ENCODE measurements around the gene SEMA5A.

The SEMA5A gene

DNA sequence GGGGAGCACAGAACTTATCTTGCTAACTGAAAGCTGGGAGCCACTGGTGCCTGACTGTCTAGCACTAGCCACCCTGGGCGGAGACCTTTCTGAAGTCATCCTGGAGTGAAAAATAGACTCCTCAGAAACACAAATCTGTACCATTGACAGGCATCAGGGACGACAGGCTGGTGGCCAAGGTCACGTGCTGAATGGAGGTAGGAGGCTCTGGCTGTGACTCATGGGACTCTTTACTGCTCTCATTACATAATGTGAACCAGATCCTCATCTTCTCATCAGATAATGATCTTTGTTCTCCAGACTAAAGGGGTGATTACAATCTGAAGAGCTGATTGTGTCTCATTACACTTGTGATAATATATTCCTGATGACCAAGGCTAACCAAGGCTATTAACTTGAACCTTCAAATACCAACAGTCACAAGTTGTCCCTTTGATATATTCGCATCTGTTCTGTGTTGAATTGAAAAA lies 91.8 kb downstream of the SEMA5A start:
- no peak for DNase-seq (ENCODE audit: low read depth in 1 of 2, low spot score in 1 of 2)
- Histone ChIP-seq H3K4me3 (replicated peaks; ENCODE audit: insufficient read depth, low read length) (no peak overlapping the region), H3K27ac (replicated peaks) (no peak overlapping the region), H3K27me3 (ENCODE audit: insufficient read depth, poor library complexity, severe bottlenecking) (no peaks in the 10 kb centered on the region)
- TF ChIP-seq, protein P1, sequence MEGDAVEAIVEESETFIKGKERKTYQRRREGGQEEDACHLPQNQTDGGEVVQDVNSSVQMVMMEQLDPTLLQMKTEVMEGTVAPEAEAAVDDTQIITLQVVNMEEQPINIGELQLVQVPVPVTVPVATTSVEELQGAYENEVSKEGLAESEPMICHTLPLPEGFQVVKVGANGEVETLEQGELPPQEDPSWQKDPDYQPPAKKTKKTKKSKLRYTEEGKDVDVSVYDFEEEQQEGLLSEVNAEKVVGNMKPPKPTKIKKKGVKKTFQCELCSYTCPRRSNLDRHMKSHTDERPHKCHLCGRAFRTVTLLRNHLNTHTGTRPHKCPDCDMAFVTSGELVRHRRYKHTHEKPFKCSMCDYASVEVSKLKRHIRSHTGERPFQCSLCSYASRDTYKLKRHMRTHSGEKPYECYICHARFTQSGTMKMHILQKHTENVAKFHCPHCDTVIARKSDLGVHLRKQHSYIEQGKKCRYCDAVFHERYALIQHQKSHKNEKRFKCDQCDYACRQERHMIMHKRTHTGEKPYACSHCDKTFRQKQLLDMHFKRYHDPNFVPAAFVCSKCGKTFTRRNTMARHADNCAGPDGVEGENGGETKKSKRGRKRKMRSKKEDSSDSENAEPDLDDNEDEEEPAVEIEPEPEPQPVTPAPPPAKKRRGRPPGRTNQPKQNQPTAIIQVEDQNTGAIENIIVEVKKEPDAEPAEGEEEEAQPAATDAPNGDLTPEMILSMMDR (IDR thresholded peaks at IDR 0.05; ENCODE audit: insufficient read depth, low read length) = no peak
- no peak for TF ChIP-seq SPI1 (IDR thresholded peaks at IDR 0.05; ENCODE audit: borderline replicate concordance, low read depth)
- TF ChIP-seq, protein P2, sequence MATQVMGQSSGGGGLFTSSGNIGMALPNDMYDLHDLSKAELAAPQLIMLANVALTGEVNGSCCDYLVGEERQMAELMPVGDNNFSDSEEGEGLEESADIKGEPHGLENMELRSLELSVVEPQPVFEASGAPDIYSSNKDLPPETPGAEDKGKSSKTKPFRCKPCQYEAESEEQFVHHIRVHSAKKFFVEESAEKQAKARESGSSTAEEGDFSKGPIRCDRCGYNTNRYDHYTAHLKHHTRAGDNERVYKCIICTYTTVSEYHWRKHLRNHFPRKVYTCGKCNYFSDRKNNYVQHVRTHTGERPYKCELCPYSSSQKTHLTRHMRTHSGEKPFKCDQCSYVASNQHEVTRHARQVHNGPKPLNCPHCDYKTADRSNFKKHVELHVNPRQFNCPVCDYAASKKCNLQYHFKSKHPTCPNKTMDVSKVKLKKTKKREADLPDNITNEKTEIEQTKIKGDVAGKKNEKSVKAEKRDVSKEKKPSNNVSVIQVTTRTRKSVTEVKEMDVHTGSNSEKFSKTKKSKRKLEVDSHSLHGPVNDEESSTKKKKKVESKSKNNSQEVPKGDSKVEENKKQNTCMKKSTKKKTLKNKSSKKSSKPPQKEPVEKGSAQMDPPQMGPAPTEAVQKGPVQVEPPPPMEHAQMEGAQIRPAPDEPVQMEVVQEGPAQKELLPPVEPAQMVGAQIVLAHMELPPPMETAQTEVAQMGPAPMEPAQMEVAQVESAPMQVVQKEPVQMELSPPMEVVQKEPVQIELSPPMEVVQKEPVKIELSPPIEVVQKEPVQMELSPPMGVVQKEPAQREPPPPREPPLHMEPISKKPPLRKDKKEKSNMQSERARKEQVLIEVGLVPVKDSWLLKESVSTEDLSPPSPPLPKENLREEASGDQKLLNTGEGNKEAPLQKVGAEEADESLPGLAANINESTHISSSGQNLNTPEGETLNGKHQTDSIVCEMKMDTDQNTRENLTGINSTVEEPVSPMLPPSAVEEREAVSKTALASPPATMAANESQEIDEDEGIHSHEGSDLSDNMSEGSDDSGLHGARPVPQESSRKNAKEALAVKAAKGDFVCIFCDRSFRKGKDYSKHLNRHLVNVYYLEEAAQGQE (IDR thresholded peaks at IDR 0.05; ENCODE audit: insufficient replicate concordance, low read depth) = no peak

DNA sequence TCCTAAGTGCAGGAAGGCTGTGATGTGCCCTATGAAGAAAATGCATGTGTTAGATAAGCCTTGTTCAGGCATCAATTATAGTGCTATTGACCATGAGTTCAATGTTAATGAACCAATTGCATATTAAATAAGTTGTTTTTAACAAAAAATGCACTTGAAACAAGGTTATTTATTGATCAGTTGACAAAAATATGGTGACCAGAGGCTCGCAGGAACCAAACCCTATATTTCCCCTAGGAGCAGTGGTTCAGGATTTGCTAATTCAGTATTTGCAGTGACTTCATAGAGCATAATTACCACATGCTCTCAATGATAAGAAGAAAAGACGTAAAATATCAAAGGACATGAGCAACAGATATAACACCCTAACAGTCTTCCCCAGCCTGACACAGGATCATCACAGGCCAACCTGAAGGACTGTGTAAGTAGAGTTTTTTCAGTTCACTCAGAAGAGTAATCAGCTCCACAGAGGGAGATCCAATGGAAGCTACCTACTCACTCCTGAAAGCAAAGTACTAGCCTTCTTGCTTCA lies 92.3 kb downstream of the SEMA5A start:
- Histone ChIP-seq H3K4me3 (replicated peaks; ENCODE audit: insufficient read depth, low read length) (no peak overlapping the region), H3K27me3 (ENCODE audit: insufficient read depth, poor library complexity, severe bottlenecking) (no peaks in the 10 kb centered on the region), H3K27ac (replicated peaks) (no peak overlapping the region)
- TF ChIP-seq, protein P2 (IDR thresholded peaks at IDR 0.05; ENCODE audit: insufficient replicate concordance, low read depth) = no peak
- TF ChIP-seq, protein P1 (IDR thresholded peaks at IDR 0.05; ENCODE audit: insufficient read depth, low read length) = no peak
- no peak for TF ChIP-seq GABPA (IDR thresholded peaks at IDR 0.05; ENCODE audit: low read depth)
- TF ChIP-seq POLR2AphosphoS5 (IDR thresholded peaks at IDR 0.05; ENCODE audit: low read depth) = no peak
- no peak for TF ChIP-seq SPI1 (IDR thresholded peaks at IDR 0.05; ENCODE audit: borderline replicate concordance, low read depth)
- DNase-seq (ENCODE audit: low read depth in 1 of 2, low spot score in 1 of 2) = no peak

DNA sequence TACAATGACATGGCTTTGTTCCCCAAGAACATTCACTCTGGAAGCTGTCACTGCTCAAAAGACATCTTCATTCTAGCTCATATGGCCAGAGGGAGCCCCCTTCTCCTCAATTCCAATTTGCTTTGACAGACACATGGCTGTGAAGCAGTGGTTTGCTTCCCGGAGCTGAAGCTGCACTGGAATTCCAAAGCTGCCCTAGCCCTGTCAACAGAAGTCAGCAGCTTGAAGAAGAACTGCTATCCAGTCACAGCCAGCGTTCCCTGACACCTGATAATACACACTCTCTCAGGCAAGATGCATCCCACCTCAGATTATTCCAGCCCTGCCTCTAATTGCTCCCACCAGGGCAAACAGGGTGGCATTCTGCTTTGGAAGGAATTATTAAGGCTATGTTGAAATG lies 93.7 kb downstream of the SEMA5A start:
- no peak for TF ChIP-seq POLR2AphosphoS5 (IDR thresholded peaks at IDR 0.05; ENCODE audit: low read depth)
- DNase-seq (ENCODE audit: low read depth in 1 of 2, low spot score in 1 of 2) = no peak
- no peak overlapping the region for H3K4me3 ChIP-seq (replicated peaks; ENCODE audit: insufficient read depth, low read length)
- H3K27ac ChIP-seq (replicated peaks) = no peak overlapping the region
- H3K27me3 ChIP-seq (ENCODE audit: insufficient read depth, poor library complexity, severe bottlenecking) = no peaks in the 10 kb centered on the region

DNA sequence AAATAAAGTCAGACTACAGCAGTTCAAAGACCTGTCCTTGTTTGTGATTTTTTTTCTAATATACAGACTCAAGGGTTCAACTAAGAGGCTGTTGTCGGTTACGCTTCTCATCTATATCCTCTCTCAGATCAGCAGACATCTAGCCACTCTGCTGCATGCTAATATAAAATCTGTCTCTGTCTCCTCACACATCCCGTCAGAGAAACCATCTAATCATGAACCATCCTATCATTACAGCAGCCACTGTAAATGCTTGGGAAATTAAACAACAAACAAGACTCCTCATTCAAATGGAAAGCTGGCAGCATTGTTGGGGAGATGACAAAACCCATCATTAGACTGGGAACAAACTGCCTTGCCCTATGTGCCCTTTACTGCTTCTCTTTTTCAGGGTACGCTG lies 94.8 kb downstream of the SEMA5A start:
- Histone ChIP-seq H3K27me3 (ENCODE audit: insufficient read depth, poor library complexity, severe bottlenecking) (no peaks in the 10 kb centered on the region), H3K4me3 (replicated peaks; ENCODE audit: insufficient read depth, low read length) (no peak overlapping the region), H3K27ac (replicated peaks) (no peak overlapping the region)
- no peak for DNase-seq (ENCODE audit: low read depth in 1 of 2, low spot score in 1 of 2)
- TF ChIP-seq, protein P2 (IDR thresholded peaks at IDR 0.05; ENCODE audit: insufficient replicate concordance, low read depth) = no peak
- TF ChIP-seq SPI1 (IDR thresholded peaks at IDR 0.05; ENCODE audit: borderline replicate concordance, low read depth) = no peak
- TF ChIP-seq, protein P1 (IDR thresholded peaks at IDR 0.05; ENCODE audit: insufficient read depth, low read length) = no peak
- no peak for TF ChIP-seq GABPA (IDR thresholded peaks at IDR 0.05; ENCODE audit: low read depth)
- TF ChIP-seq POLR2AphosphoS5 (IDR thresholded peaks at IDR 0.05; ENCODE audit: low read depth) = no peak
